Prostate gland (tissue), 2 donors: ENCODE measurements around the gene MYLK4. TPM values are rescaled to one million over a fixed set of nuclear protein-coding genes. Genes with fewer than 3 reads are reported as not detected.
A peak's percentile ranks its signal among the peaks of the same experiment; 100 is the strongest.

ENCODE experiments used
- DNase-seq: peaks from one replicate; pipeline ENCODE4 v3.0.0-alpha.2; 2019; ENCODE audit warnings: low spot score
- H3K27ac ChIP-seq, 2 donors: fragments of 200-600 bp; sonication (generic); 2 replicates each; pipeline ENCODE4 v1.5.1; 2017 to 2019
- H3K27me3 ChIP-seq: fragments of 200-600 bp; sonication (generic); replicated peaks from 2 replicates; pipeline ENCODE4 v1.5.1; 2019; ENCODE audit not compliant: insufficient read depth
- H3K36me3 ChIP-seq, 2 donors: fragments of 200-600 bp; sonication (generic); 1 replicate in 1 of 2; 2 replicates in 1 of 2; pipeline versions ENCODE4 v1.5.1 to v1.8.1; 2017 to 2019
- H3K4me1 ChIP-seq: fragments of 200-600 bp; sonication (generic); replicated peaks from 2 replicates; pipeline ENCODE4 v1.5.1; 2019
- H3K4me3 ChIP-seq, 2 donors: fragments of 200-600 bp; sonication (generic); 2 replicates each; pipeline ENCODE4 v1.5.1; 2017 to 2019
- H3K9me3 ChIP-seq: fragments of 200-600 bp; sonication (generic); 2 replicates; pipeline ENCODE4 v1.5.1; 2017
- POLR2A ChIP-seq: fragments of 450-650 bp; IDR thresholded peaks from one replicate; pipeline ENCODE4 v1.6.1; 2016; ENCODE audit warnings: antibody characterized with exemption, mild to moderate bottlenecking
- POLR2AphosphoS5 ChIP-seq: sonication (generic); formaldehyde crosslinking; IDR thresholded peaks from one replicate; pipeline ENCODE4 v1.6.1; 2017; ENCODE audit warnings: antibody characterized with exemption
- WGBS: methylation state at CpG from one replicate; pipeline ENCODE4 v1.1.5; 2018; 5-methylcytosine and 5-hydroxymethylcytosine counted together
- intact Hi-C: fragments of 100-400 bp; cut with DNase I; formaldehyde crosslinking; loops from one replicate; pipeline ENCODE4 v1.14.2; 2022
- total RNA-seq, 2 donors: library from RNA; depleted of rRNA; stranded (reverse); fragments of >200 nt; gene quantifications; one replicate each; pipeline ENCODE4 v1.1.0, GENCODE V29; 2016
- TF ChIP-seq, protein P1 (sequence below), 4 experiments: fragments of 200-600 bp in 2 of 4; fragments of 450-650 bp in 2 of 4; sonication (generic) in 2 of 4; IDR thresholded peaks; 1 replicate in 3 of 4; 2 replicates in 1 of 4; pipeline ENCODE4 v1.5.1; 2016 to 2019; ENCODE audit warnings: antibody characterized with exemption in 4 of 4, mild to moderate bottlenecking in 2 of 4, moderate library complexity in 2 of 4

The MYLK4 gene
- total RNA-seq, 2 donors from 2014 or later: 0.46 to 0.97 TPM

DNA sequence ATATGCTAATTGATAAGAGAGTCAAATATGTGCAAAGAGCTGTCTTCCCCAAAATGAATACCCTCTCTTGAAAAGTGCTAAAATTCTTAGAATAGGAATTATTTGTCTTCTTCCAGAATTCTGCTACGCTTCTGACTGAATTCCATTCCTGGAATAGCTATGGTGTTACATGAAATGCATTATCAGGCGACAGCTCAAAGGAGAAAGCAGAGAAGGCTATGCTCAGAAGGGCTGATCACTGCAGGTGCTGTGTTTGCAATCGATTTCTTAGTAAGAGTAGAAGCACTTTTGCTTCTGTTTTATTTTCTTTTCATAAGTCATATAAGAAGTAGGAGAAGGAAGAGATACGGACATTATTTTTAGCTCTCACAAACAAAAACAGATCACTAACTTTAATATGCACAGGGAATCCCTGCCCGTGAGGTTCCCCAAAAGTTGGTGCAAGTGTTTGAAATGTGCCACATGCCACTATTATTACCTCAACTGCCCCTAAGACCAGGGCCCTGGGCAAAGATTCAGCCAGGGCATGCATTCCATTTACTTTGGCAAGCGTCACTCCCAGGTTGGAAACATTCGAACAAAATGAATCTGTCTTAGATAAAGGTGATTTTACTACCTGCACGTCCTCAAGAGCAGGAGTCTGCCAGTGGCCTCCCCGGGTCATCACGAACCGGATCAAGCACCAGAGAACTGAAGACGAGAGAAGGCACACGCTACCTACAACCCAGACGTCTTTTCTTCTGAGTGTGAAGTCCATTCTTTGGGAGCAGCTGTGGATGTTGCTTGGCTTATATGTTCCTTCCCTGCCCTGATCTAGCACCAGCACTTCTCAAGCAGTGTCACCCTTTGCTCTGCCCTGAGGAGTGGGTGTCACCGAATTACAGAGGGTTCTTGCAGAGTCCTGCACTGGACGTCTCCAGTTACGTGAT lies 7.2 kb downstream of the MYLK4 start:
- Histone ChIP-seq H3K4me1 (peaks cover 4% of the 10 kb centered on the region), H3K27me3 (no peaks in the 10 kb centered on the region), H3K9me3 (no peaks in the 10 kb centered on the region), H3K27ac (peak overlapping the region in 1 of 2 donors; percentile 22), H3K4me3 (no peak overlapping the region), H3K36me3 (no peaks in the 10 kb centered on the region)
- no peak for DNase-seq
- WGBS: 41% methylated on average over 17 of the region's 17 CpGs
- intact Hi-C loops: no loop called here
- TF ChIP-seq POLR2AphosphoS5 (no peak), POLR2A (no peak)
- TF ChIP-seq, protein P1, sequence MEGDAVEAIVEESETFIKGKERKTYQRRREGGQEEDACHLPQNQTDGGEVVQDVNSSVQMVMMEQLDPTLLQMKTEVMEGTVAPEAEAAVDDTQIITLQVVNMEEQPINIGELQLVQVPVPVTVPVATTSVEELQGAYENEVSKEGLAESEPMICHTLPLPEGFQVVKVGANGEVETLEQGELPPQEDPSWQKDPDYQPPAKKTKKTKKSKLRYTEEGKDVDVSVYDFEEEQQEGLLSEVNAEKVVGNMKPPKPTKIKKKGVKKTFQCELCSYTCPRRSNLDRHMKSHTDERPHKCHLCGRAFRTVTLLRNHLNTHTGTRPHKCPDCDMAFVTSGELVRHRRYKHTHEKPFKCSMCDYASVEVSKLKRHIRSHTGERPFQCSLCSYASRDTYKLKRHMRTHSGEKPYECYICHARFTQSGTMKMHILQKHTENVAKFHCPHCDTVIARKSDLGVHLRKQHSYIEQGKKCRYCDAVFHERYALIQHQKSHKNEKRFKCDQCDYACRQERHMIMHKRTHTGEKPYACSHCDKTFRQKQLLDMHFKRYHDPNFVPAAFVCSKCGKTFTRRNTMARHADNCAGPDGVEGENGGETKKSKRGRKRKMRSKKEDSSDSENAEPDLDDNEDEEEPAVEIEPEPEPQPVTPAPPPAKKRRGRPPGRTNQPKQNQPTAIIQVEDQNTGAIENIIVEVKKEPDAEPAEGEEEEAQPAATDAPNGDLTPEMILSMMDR (IDR thresholded peaks at IDR 0.05): no peak

DNA sequence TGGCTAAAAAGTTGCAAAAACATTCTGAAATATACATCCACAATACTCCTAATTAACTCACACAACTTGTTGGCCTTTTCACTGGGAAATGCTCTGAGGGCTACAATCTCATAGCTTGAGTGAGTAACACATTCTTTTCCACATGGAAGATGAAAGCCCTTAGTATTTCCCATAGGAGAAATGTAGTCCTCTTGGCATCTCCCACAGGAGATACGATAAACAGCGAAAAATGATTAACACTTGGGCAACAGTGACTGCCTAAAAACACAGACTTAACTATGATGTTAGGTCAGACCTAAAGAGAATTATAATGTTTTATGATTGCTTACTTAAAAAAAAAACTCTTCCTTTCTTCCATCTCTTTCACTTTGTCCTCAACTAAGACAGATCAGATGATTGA lies 9.0 kb downstream of the MYLK4 start:
- no peak for TF ChIP-seq POLR2A
- TF ChIP-seq, protein P1 (IDR thresholded peaks at IDR 0.05): no peak
- no peak for TF ChIP-seq POLR2AphosphoS5
- Histone ChIP-seq H3K4me3 (no peak overlapping the region), H3K4me1 (peaks cover 4% of the 10 kb centered on the region), H3K36me3 (no peaks in the 10 kb centered on the region), H3K27ac (no peak overlapping the region), H3K9me3 (no peaks in the 10 kb centered on the region), H3K27me3 (no peaks in the 10 kb centered on the region)
- 93% methylated on average over 2 of the region's 2 CpGs for WGBS
- no peak for DNase-seq
- intact Hi-C loops: no loop called here

DNA sequence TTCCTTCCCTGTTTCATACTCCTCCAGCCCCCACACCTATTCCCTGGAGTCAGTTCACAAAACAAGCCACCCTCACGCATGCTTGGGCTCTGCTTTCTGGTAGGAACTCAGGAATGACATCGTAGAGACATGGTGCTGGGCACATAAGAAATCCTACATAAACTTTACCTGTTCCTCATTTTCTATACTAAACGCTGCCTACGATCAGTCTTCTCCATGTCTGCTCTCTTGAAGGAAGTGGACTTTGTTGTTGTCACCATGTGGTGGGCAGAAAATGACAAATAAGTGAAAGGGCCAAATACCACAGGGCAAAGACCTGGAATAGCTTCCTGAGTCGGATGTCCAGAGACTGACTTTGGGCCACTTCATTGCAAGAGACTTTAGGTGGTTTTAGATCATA lies 10.1 kb downstream of the MYLK4 start:
- Histone ChIP-seq H3K9me3 (no peaks in the 10 kb centered on the region), H3K4me1 (peaks cover 4% of the 10 kb centered on the region), H3K27me3 (no peaks in the 10 kb centered on the region), H3K36me3 (no peaks in the 10 kb centered on the region), H3K27ac (no peak overlapping the region), H3K4me3 (no peak overlapping the region)
- WGBS: 84% methylated on average over 5 of the region's 5 CpGs
- intact Hi-C loops: no loop called here
- TF ChIP-seq POLR2A: no peak
- TF ChIP-seq POLR2AphosphoS5: no peak
- TF ChIP-seq, protein P1 (IDR thresholded peaks at IDR 0.05): no peak
- DNase-seq: no peak

DNA sequence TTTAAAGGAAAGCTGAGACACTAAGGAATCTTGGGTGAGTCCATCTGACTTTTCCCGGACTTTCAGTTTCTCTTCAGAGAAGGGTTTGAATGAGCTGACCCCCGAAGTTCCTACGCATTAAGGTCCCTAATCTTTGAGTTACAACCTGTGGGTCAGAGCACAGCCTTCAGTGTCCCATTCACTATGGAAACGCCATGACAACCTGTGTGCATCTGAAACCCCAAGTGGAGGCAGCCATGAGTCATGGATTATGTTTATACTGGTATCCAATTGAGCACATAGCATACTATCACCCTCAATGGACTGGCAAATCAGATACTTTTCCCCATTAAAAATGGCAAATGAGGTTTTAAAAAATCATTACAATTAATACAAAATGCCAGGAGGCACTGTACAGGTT lies 11.4 kb downstream of the MYLK4 start:
- Histone ChIP-seq H3K4me1 (peaks cover 4% of the 10 kb centered on the region), H3K9me3 (no peaks in the 10 kb centered on the region), H3K27ac (no peak overlapping the region), H3K27me3 (no peaks in the 10 kb centered on the region), H3K36me3 (no peaks in the 10 kb centered on the region), H3K4me3 (no peak overlapping the region)
- no peak for DNase-seq
- WGBS: 91% methylated on average over 4 of the region's 4 CpGs
- TF ChIP-seq POLR2AphosphoS5 (no peak), POLR2A (no peak)
- TF ChIP-seq, protein P1 (IDR thresholded peaks at IDR 0.05): no peak
- intact Hi-C loops: no loop called here
